ENCODE measurements around the gene RPS3. TPM values are rescaled to one million over a fixed set of nuclear protein-coding genes. Genes with fewer than 3 reads are reported as not detected.

RPS3 gene
- total and polyA plus RNA-seq, 9 of the 15 experiments (the other 6 are each of a cell fraction or from before 2014, with no cell fraction given): 2,700 to 5,771 (median 3,679) TPM

GRCh38 chr11:75351791-75352587 is 47.3 kb upstream of the RPS3 start (continued):
- TF ChIP-seq STAT5B (CRISPR knock-in tag; IDR thresholded peaks at IDR 0.05): no peak
- TF ChIP-seq XRCC4 (IDR thresholded peaks at IDR 0.05; ENCODE audit: extremely low read depth, insufficient read depth, insufficient read length): no peak
- TF ChIP-seq SMAD1 (IDR thresholded peaks at IDR 0.05; ENCODE audit: low read depth, low read length, partially characterized antibody): no peak
- no peak for TF ChIP-seq SAFB2 (IDR thresholded peaks at IDR 0.05; ENCODE audit: borderline replicate concordance, low read depth, low read length, severe bottlenecking)
- TF ChIP-seq KLF1 (tag; IDR thresholded peaks at IDR 0.05): peak; percentile 70; the same call in 1 of the 2 replicates
- TF ChIP-seq SNRNP70 (optimal IDR thresholded peaks at IDR 0.05; ENCODE audit: low read depth, low read length): no peak
- TF ChIP-seq SUPT5H (IDR thresholded peaks at IDR 0.05): peak; percentile 77
- TF ChIP-seq CEBPG (CRISPR knock-in tag; IDR thresholded peaks at IDR 0.05): no peak
- TF ChIP-seq CEBPG (tag; conservative IDR thresholded peaks at IDR 0.05 in 1 of 2, IDR thresholded peaks at IDR 0.05 in 1 of 2): no peak
- TF ChIP-seq ARID3B (CRISPR knock-in tag; IDR thresholded peaks at IDR 0.05; ENCODE audit: borderline replicate concordance): no peak
- TF ChIP-seq DLX4 (CRISPR knock-in tag; IDR thresholded peaks at IDR 0.05): no peak
- TF ChIP-seq ZBTB2 (IDR thresholded peaks at IDR 0.05): peak; percentile 91
- TF ChIP-seq EWSR1 (IDR thresholded peaks at IDR 0.05; ENCODE audit: borderline replicate concordance, low read depth, partially characterized antibody): no peak
- no peak for TF ChIP-seq MYBL2 (IDR thresholded peaks at IDR 0.05; ENCODE audit: low read depth)
- TF ChIP-seq MYBL2 (CRISPR knock-in tag; IDR thresholded peaks at IDR 0.05; ENCODE audit: borderline replicate concordance): no peak
- no peak for TF ChIP-seq ASH1L (IDR thresholded peaks at IDR 0.05; ENCODE audit: borderline replicate concordance, low read depth, partially characterized antibody)
- no peak for TF ChIP-seq ZNF655 (CRISPR knock-in tag; IDR thresholded peaks at IDR 0.05)
- no peak; the same call in 1 of the 2 replicates for TF ChIP-seq ZNF444 (CRISPR knock-in tag; IDR thresholded peaks at IDR 0.05)
- TF ChIP-seq GATAD2A (IDR thresholded peaks at IDR 0.05): peak; percentile 95; the same call in 1 of the 2 replicates
- 0 out of 2 replicates have a peak, but pooled peaks have one; percentile 61 for TF ChIP-seq HNRNPL (IDR thresholded peaks at IDR 0.05; ENCODE audit: low read depth, low read length)
- no peak for TF ChIP-seq ARID3A (IDR thresholded peaks at IDR 0.05; ENCODE audit: borderline replicate concordance, low read depth, low read length)
- no peak for TF ChIP-seq ZBED1 (IDR thresholded peaks at IDR 0.05)

All from K562 (cell line).